HCT116 (cell line): ENCODE measurements around the gene HTR3B. TPM values are rescaled to one million over a fixed set of nuclear protein-coding genes. Genes with fewer than 3 reads are reported as not detected.

Experiments used
- ATAC-seq: fragments of 200-7000 bp; cut with Tn5 transposase; 2 replicates; pipeline ENCODE4 v1.9.1; 2020; ENCODE audit warnings: mild to moderate bottlenecking, moderate library complexity
- BruUV-seq: library from RNA; stranded (reverse); fragments of 400-500 nt; replicated peaks from 2 replicates; lab custom pipeline; 2021; lab: Mats Ljungman, UMichigan
- CTCF ChIA-PET: fragments of 300-600 bp; sonication (Branson Sonifier 250); formaldehyde crosslinking; loops from one replicate; lab custom pipeline; 2021; ENCODE audit warnings: antibody characterized with exemption; lab: Charles Lee
- POLR2A ChIA-PET: fragments of 300-600, 350-600 bp; sonication (Branson Sonifier 250); formaldehyde crosslinking; loops from one replicate; lab custom pipeline; 2021; ENCODE audit warnings: antibody characterized with exemption; lab: Charles Lee
- RAD21 ChIA-PET, 2 experiments: fragments of 300-600 bp; sonication (Branson Sonifier 250); formaldehyde crosslinking; loops; one replicate each; lab custom pipeline; 2023; ENCODE audit warnings: low total read pairs in 2 of 2; ENCODE audit not compliant: uncharacterized antibody in 2 of 2, unreplicated experiment in 2 of 2, low non-redundant PET in 1 of 2; lab: Charles Lee
- DNase-seq: peaks from one replicate; pipeline ENCODE4 v3.0.0-alpha.2; 2010; ENCODE audit warnings: low read depth, low spot score
- H2AFZ ChIP-seq: fragments of 200-600 bp; shearing (Covaris generic), sonication (generic); 2 replicates; pipeline ENCODE4 v1.6.1; 2017; ENCODE audit warnings: low read depth, mixed run types, mixed read lengths, antibody characterized with exemption, low read length; ENCODE audit not compliant: poor library complexity, severe bottlenecking
- H3K27ac ChIP-seq: 2 replicates; pipeline ENCODE4 v1.5.1; 2012; ENCODE audit warnings: low read depth, low read length
- H3K27me3 ChIP-seq: fragments of 200-600 bp; sonication (generic); 2 replicates; pipeline ENCODE4 v1.6.1; 2016; ENCODE audit warnings: mixed run types, low read length, mixed read lengths; ENCODE audit not compliant: insufficient read depth
- H3K36me3 ChIP-seq, 2 experiments: fragments of 200-500 bp in 1 of 2; fragments of 200-600 bp in 1 of 2; sonication (Bioruptor generic) in 1 of 2; sonication (generic) in 1 of 2; 2 replicates each; pipeline versions ENCODE4 v1.5.1 to v1.6.1; 2014 to 2016; ENCODE audit warnings: low read length in 2 of 2, inconsistent platforms in 1 of 2, mixed read lengths in 1 of 2, mixed run types in 1 of 2; ENCODE audit not compliant: insufficient read depth in 2 of 2, control insufficient read depth in 1 of 2
- H3K4me1 ChIP-seq, 2 experiments: fragments of 200-600 bp in 1 of 2; sonication (generic) in 1 of 2; 2 replicates each; pipeline versions ENCODE4 v1.5.1 to v1.6.1; 2012 to 2017; ENCODE audit warnings: low read length in 2 of 2, inconsistent platforms in 1 of 2, mild to moderate bottlenecking in 1 of 2, mixed read lengths in 1 of 2, mixed run types in 1 of 2, moderate library complexity in 1 of 2; ENCODE audit not compliant: insufficient read depth in 2 of 2, control insufficient read depth in 1 of 2
- H3K4me2 ChIP-seq: fragments of 200-600 bp; sonication (generic); 2 replicates; pipeline ENCODE4 v1.6.1; 2017; ENCODE audit warnings: mixed run types, low read length, mixed read lengths
- H3K4me3 ChIP-seq, 2 experiments: fragments of 200-600 bp in 1 of 2; sonication (generic) in 1 of 2; replicated peaks in 1 of 2; 2 replicates each; pipeline ENCODE4 v1.5.1; 2011 to 2016; ENCODE audit warnings: low read length in 2 of 2, control low read depth in 1 of 2, low read depth in 1 of 2, mild to moderate bottlenecking in 1 of 2, mixed read lengths in 1 of 2, mixed run types in 1 of 2
- H3K79me2 ChIP-seq: fragments of 200-600 bp; sonication (generic); 2 replicates; pipeline ENCODE4 v1.6.1; 2017; ENCODE audit warnings: mild to moderate bottlenecking, mixed run types, low read length, moderate library complexity, mixed read lengths; ENCODE audit not compliant: insufficient read depth
- H3K9ac ChIP-seq: fragments of 200-600 bp; sonication (generic); 2 replicates; pipeline ENCODE4 v1.6.1; 2016; ENCODE audit warnings: low read length, mixed read lengths
- H3K9me2 ChIP-seq: fragments of 200-600 bp; sonication (generic), shearing (Covaris generic); 2 replicates; pipeline ENCODE4 v1.6.1; 2017; ENCODE audit warnings: mixed run types, mild to moderate bottlenecking, moderate library complexity; ENCODE audit not compliant: insufficient read depth
- H3K9me3 ChIP-seq, 2 experiments: fragments of 200-500 bp in 1 of 2; fragments of 200-600 bp in 1 of 2; sonication (Bioruptor generic) in 1 of 2; sonication (generic) in 1 of 2; 2 replicates each; pipeline ENCODE4 v1.6.1; 2014 to 2017; ENCODE audit warnings: low read length in 2 of 2, mixed read lengths in 2 of 2, inconsistent platforms in 1 of 2, low read depth in 1 of 2, mild to moderate bottlenecking in 1 of 2, mixed run types in 1 of 2, moderate library complexity in 1 of 2; ENCODE audit not compliant: control insufficient read depth in 1 of 2, insufficient read depth in 1 of 2
- H4K20me1 ChIP-seq: fragments of 200-600 bp; sonication (generic), shearing (Covaris generic); 2 replicates; pipeline ENCODE4 v1.6.1; 2017; ENCODE audit warnings: mixed run types, mild to moderate bottlenecking, moderate library complexity; ENCODE audit not compliant: insufficient read depth
- CEBPB ChIP-seq: IDR thresholded peaks from 2 replicates; pipeline ENCODE4 v1.6.1; 2012; ENCODE audit warnings: low read depth
- EGR1 ChIP-seq: IDR thresholded peaks from 2 replicates; pipeline ENCODE4 v1.6.1; 2012; ENCODE audit warnings: low read depth
- ELF1 ChIP-seq: IDR thresholded peaks from 2 replicates; pipeline ENCODE4 v1.6.1; 2012; ENCODE audit warnings: low read depth, borderline replicate concordance
- EZH2 ChIP-seq: fragments of 200-600 bp; sonication (generic); IDR thresholded peaks from 2 replicates; pipeline ENCODE4 v1.6.1; 2017; ENCODE audit warnings: antibody characterized with exemption, mixed run types
- EZH2phosphoT487 ChIP-seq: fragments of 200-600 bp; IDR thresholded peaks from 2 replicates; pipeline ENCODE4 v1.6.1; 2018; ENCODE audit warnings: antibody characterized with exemption, borderline replicate concordance
- FOSL1 ChIP-seq: IDR thresholded peaks from 2 replicates; pipeline ENCODE4 v1.6.1; 2012; ENCODE audit warnings: low read depth
- MAX ChIP-seq: IDR thresholded peaks from 2 replicates; pipeline ENCODE4 v1.6.1; 2012
- SIN3A ChIP-seq: IDR thresholded peaks from 2 replicates; pipeline ENCODE4 v1.6.1; 2012; ENCODE audit warnings: low read depth
- SP1 ChIP-seq: IDR thresholded peaks from 2 replicates; pipeline ENCODE4 v1.6.1; 2012; ENCODE audit warnings: low read depth
- SRF ChIP-seq: IDR thresholded peaks from 2 replicates; pipeline ENCODE4 v1.6.1; 2012; ENCODE audit warnings: low read depth
- YY1 ChIP-seq: IDR thresholded peaks from 2 replicates; pipeline ENCODE4 v1.6.1; 2011; ENCODE audit warnings: low read length, low read depth, moderate library complexity, mild to moderate bottlenecking; ENCODE audit not compliant: insufficient replicate concordance; ENCODE audit errors: extremely low read depth
- ZBTB33 ChIP-seq: IDR thresholded peaks from 2 replicates; pipeline ENCODE4 v1.6.1; 2011; ENCODE audit warnings: mild to moderate bottlenecking, low read length, moderate library complexity; ENCODE audit not compliant: insufficient replicate concordance; ENCODE audit errors: extremely low read depth
- ZFX ChIP-seq: fragments of 450-650 bp; IDR thresholded peaks from 2 replicates; pipeline ENCODE4 v1.6.1; 2017
- intact Hi-C: fragments of 100-400 bp; cut with micrococcal nuclease; formaldehyde crosslinking; loops from 2 replicates; pipeline ENCODE4 v1.10.0; 2022
- total RNA-seq: library from RNA; stranded (reverse); gene quantifications from one replicate; pipeline ENCODE4 v1.2.1, GENCODE V29; 2021; ENCODE audit not compliant: unreplicated experiment
- TF ChIP-seq, protein P1 (sequence below): IDR thresholded peaks from 2 replicates; pipeline ENCODE4 v1.6.1; 2012

HTR3B gene
- total RNA-seq, 1 experiment from 2014 or later, result not detected

DNA sequence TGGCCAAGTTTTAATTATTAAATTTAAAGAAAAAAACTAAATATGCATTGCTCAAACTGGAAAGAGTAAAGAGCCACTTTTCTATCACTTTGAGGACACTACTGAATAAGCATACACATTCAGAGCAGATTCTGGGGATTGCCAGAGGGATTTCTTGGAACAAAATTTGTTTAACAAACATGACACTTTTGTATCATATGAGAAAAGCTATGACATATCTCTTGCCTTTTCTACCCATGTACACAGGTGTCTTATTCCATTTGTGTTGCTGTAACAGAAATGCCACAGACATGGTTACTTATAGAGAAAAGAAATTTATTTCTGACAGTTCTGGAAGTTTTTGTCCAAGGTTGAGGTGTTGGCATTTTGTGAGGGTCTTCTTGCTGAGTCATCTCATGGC lies 15.7 kb upstream of the HTR3B start:
- Histone ChIP-seq H3K9me2 (no peaks in the 10 kb centered on the region), H3K27me3 (no peaks in the 10 kb centered on the region), H3K4me3 (no peak overlapping the region), H3K9me3 (no peaks in the 10 kb centered on the region), H3K79me2 (no peaks in the 10 kb centered on the region), H3K4me1 (no peaks in the 10 kb centered on the region; a peak in 1 of 4 replicates), H3K27ac (no peak overlapping the region), H3K36me3 (no peaks in the 10 kb centered on the region), H2AFZ (no peak overlapping the region), H3K9ac (no peak overlapping the region), H4K20me1 (no peaks in the 10 kb centered on the region), H3K4me2 (no peak overlapping the region)
- ChIA-PET POLR2A (interaction anchor here (0.7 kb wide), 1 partner anchor 36 kb away, joined by 3 read pairs; no protein-coding TSS in a partner anchor), RAD21 (no interaction called here), CTCF (no interaction called here)
- DNase-seq, result no peak
- intact Hi-C loops, result no loop called here
- TF ChIP-seq YY1, result no peak
- no peak for TF ChIP-seq EGR1
- no peak for TF ChIP-seq SP1
- TF ChIP-seq SIN3A, result no peak
- no peak for TF ChIP-seq EZH2
- TF ChIP-seq MAX, result no peak
- TF ChIP-seq SRF, result no peak
- TF ChIP-seq EZH2phosphoT487, result no peak
- TF ChIP-seq ZBTB33, result no peak
- no peak for TF ChIP-seq ZFX
- no peak for TF ChIP-seq CEBPB
- TF ChIP-seq, protein P1, sequence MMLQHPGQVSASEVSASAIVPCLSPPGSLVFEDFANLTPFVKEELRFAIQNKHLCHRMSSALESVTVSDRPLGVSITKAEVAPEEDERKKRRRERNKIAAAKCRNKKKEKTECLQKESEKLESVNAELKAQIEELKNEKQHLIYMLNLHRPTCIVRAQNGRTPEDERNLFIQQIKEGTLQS, result no peak
- no peak for TF ChIP-seq FOSL1
- no peak for TF ChIP-seq ELF1
- BruUV-seq, result no TSS peak
- ATAC-seq, result no peak
